ENCODE data around the gene NUP43. TPM values are rescaled to one million over a fixed set of nuclear protein-coding genes. Genes with fewer than 3 reads are reported as not detected.

NUP43 gene
- total and polyA plus RNA-seq, 2 of the 13 experiments (the other 11 are each of a cell fraction or from before 2014, with no cell fraction given): 38.9 to 85.1 TPM

DNA sequence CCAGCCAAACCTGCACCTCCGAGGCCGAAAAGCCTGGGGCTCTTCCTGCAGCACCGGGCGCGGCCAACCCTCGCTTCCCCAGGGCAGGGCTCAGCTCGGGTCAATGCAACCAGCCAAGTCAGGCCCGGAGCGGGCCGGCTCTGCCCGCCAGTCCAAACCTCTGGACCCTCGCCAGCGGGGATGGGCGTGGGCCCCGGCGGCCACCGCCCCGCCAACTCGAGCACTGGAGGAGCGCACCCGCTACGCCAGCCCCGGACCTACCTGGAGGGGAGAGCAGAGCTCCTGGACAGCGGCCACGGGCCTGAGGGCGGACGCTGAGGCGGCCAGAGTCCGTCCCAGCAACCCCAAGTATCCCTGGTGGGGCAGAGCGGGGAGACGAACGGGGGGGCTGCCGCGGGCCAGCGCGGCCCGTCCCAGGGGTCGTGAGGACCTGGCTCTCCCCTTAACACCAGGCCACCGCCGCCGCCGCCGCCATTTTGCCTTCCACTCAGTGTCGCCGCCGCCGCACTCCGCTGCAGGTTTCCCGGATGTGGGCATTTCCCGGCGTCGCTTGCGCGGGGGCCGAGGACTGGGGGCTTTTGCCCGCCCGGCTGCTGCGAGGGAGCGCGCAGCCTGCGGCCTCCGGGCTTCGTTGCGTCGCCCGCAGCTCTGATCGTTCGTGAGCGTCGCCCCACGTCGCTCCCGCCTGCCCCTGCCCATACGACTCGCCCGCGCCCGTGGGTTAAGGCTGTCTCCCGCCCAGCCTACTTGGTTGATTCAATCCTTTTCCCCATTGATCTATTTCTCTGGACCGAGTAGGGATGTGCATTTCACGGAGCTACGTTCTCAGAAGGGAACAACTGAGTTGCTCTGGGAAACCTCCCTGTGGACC, 28.5 kb downstream of the NUP43 start, which contains the start of gene LATS1 (continued):
- TF ChIP-seq POGK (CRISPR knock-in tag; conservative IDR thresholded peaks at IDR 0.05) (peak; percentile 96), ZNF746 (CRISPR knock-in tag; IDR thresholded peaks at IDR 0.05) (peak; percentile 35; the same call in 1 of the 2 replicates), ZNF709 (CRISPR knock-in tag; IDR thresholded peaks at IDR 0.05) (peak; percentile 90; the same call in 1 of the 2 replicates), ZNF598 (CRISPR knock-in tag; IDR thresholded peaks at IDR 0.05; ENCODE audit: borderline replicate concordance) (peak; percentile 90), RNF2 (conservative IDR thresholded peaks at IDR 0.05; ENCODE audit: low read depth) (peak; percentile 83; the same call in 1 of the 2 replicates), MATR3 (CRISPR knock-in tag; IDR thresholded peaks at IDR 0.05) (no peak), TBX2 (CRISPR knock-in tag; IDR thresholded peaks at IDR 0.05; ENCODE audit: borderline replicate concordance) (peak; percentile 93), PHF5A (CRISPR knock-in tag; IDR thresholded peaks at IDR 0.05; ENCODE audit: low read depth, unreplicated experiment) (no peak), MAZ (IDR thresholded peaks at IDR 0.05; ENCODE audit: borderline replicate concordance, low read depth, low read length) (peak; percentile 83), MAZ (CRISPR knock-in tag; IDR thresholded peaks at IDR 0.05; ENCODE audit: low read depth) (peak; percentile 96), USF2 (IDR thresholded peaks at IDR 0.05; ENCODE audit: low read depth, low read length) (no peak), USF2 (CRISPR knock-in tag; IDR thresholded peaks at IDR 0.05; ENCODE audit: borderline replicate concordance) (peak; percentile 39; the same call in 1 of the 2 replicates), FUBP1 (CRISPR knock-in tag; IDR thresholded peaks at IDR 0.05; ENCODE audit: borderline replicate concordance) (no peak; the same call in 1 of the 2 replicates), ZNF792 (CRISPR knock-in tag; IDR thresholded peaks at IDR 0.05) (peak; percentile 76), GLI4 (CRISPR knock-in tag; IDR thresholded peaks at IDR 0.05; ENCODE audit: borderline replicate concordance) (peak; percentile 96; the same call in 1 of the 2 replicates), AGO2 (optimal IDR thresholded peaks at IDR 0.05; ENCODE audit: low read depth, low read length) (peak; percentile 98), GFI1 (CRISPR knock-in tag; IDR thresholded peaks at IDR 0.05; ENCODE audit: borderline replicate concordance) (no peak; the same call in 1 of the 2 replicates)
- TF ChIP-seq, protein P1, sequence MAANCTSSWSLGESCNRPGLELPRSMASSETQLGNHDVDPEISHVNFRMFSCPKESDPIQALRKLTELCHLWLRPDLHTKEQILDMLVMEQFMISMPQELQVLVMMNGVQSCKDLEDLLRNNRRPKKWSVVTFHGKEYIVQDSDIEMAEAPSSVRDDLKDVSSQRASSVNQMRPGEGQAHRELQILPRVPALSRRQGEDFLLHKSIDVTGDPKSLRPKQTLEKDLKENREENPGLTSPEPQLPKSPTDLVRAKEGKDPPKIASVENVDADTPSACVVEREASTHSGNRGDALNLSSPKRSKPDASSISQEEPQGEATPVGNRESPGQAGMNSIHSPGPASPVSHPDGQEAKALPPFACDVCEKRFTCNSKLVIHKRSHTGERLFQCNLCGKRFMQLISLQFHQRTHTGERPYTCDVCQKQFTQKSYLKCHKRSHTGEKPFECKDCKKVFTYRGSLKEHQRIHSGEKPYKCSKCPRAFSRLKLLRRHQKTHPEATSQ (CRISPR knock-in tag; IDR thresholded peaks at IDR 0.05; ENCODE audit: borderline replicate concordance): peak; percentile 92
- TF ChIP-seq, protein P2, sequence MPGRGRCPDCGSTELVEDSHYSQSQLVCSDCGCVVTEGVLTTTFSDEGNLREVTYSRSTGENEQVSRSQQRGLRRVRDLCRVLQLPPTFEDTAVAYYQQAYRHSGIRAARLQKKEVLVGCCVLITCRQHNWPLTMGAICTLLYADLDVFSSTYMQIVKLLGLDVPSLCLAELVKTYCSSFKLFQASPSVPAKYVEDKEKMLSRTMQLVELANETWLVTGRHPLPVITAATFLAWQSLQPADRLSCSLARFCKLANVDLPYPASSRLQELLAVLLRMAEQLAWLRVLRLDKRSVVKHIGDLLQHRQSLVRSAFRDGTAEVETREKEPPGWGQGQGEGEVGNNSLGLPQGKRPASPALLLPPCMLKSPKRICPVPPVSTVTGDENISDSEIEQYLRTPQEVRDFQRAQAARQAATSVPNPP (CRISPR knock-in tag; IDR thresholded peaks at IDR 0.05): peak; percentile 96

Measured in HepG2 (cell line).